ENCODE data around the gene KNOP1.

Gene KNOP1, protein sequence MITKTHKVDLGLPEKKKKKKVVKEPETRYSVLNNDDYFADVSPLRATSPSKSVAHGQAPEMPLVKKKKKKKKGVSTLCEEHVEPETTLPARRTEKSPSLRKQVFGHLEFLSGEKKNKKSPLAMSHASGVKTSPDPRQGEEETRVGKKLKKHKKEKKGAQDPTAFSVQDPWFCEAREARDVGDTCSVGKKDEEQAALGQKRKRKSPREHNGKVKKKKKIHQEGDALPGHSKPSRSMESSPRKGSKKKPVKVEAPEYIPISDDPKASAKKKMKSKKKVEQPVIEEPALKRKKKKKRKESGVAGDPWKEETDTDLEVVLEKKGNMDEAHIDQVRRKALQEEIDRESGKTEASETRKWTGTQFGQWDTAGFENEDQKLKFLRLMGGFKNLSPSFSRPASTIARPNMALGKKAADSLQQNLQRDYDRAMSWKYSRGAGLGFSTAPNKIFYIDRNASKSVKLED

GRCh38 chr16:19717741-19718623 lies at the start of gene KNOP1, which contains the start of gene IQCK:
TSS of gene KNOP1 (minus strand) at chr16:19718227. CDS start at chr16:19715035, 3,192 bp downstream.
TSS of gene IQCK (plus strand) at chr16:19718271. CDS start at chr16:19718307, 36 bp downstream.
- peak; percentile 64 for DNase-seq

DNA sequence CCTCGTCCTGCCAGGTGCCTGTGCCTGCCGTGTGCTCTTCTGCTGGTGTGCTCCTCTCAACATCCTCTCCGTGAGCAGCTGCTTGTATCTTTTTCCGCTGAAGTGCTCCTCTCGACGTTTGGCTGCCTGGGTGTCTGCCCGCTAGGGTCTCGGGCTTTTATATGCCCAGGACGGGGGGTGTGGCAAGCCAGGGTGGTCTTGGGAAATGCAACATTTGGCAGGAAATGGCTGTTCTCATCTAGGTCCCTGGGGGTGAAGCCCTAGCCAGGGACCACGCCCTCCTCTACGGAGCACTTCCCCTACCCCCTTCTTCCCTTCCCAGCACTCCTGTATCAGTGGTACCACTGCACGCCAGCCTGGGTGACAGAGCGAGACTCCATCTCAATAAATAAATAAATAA lies 49.5 kb upstream of the KNOP1 start:
- no peak for DNase-seq

GRCh38 chr16:19766988-19767387 lies 49.0 kb upstream of the KNOP1 start:
- no peak for DNase-seq

GRCh38 chr16:19766554-19766884 lies 48.5 kb upstream of the KNOP1 start:
- DNase-seq, result no peak

DNA sequence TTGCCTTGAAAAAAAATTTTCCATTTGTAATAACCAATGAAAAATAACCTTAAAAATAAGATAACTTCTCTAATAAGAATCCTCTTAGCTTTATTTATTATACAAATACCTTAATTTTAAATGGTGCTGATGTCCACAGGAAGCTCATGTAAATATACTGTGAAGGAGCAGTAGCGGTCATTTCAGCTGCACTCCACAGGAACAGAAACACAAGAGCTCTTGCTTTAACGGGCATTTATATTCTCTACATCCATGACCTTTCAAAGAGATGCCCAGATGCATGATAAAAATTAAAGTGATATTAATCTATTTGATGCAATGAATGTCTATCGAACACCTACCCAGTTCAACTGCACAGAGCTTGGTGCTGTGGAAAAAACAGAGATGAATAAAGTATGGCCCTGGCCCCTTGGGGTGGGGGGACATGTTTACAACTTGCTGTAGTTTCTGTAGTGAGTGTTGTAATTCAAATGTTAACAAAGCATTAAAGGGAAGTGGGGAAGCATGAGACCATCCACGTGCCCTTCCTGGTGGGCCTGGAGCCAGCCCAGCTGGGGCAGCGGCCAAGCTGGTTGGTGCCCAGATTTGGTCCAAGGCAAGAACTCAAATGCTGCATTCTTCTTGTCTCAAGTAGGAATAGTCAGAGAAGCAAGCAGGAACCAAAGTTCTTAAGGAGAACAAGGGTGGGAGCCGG lies 48.0 kb upstream of the KNOP1 start:
- no peak for DNase-seq

DNA sequence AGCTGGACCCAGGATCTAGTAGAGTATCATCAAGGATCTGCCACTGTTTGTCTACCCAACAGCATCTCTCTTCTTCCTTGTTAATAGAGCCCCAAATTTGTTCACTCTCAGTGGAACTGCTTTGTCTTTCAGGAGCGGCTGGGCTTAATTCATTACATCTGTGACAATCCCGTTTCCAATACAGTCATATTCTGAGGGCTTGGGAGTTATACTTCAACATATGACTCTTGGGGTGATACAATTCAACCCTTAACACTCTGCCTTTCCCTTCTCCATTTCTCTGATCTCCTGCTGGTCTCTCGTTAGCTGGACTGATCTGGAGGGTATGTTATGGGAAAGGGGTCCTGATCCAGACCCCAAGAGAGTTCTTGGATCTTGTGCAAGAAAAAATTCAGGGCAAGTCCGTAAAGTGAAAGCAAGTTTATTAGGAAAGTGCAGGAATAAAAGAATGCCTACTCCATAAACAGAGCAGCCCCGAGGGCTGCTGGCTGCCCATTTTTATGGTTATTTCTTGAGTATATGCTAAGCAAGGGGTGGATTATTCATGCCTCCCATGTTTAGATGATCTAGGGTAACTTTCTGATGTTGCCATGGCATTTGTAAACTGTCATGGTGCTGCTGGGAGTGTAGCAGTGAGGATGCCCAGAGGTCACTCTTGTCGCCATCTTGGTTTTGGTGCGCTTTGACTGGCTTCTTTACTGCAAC lies 42.5 kb upstream of the KNOP1 start:
- DNase-seq, result no peak

GRCh38 chr16:19757762-19758595 lies 40.0 kb upstream of the KNOP1 start:
- no peak for DNase-seq

GRCh38 chr16:19757026-19757425 lies 39.0 kb upstream of the KNOP1 start:
- no peak for DNase-seq

- no peak for DNase-seq
Measured at GRCh38 chr16:19755268-19755667, 37.2 kb upstream of the KNOP1 start.

- DNase-seq, result no peak
Measured at GRCh38 chr16:19754644-19755036, 36.6 kb upstream of the KNOP1 start.

- no peak for DNase-seq
Measured at GRCh38 chr16:19753815-19754643, 36.0 kb upstream of the KNOP1 start.

- DNase-seq, result no peak
Measured at GRCh38 chr16:19751478-19752385, 33.7 kb upstream of the KNOP1 start.

DNA sequence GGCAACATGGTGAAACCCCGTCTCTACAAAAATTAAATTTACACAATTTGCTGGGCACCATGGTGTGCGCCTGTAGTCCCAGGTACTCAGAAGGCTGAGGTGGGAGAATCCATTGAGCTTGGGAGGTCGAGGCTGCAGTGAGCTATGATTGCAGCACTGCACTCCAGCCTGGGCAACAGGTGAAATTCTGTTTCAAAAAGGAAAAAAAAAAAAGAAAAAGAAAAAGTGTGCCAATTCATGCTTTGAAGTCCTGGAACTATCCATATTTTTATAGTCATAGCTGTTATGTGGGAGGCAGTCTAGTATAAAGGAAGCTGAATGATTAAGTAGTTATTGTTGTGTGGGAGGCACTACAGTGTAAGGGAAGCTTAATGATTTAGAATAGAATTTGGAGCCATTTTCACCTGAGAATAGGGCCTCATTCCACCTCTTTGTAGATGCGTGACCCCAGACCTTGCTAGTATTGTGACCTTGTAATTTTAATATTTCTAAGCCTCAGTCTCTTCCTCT lies 31.6 kb upstream of the KNOP1 start:
- DNase-seq, result no peak

GRCh38 chr16:19748389-19749168 lies 30.6 kb upstream of the KNOP1 start:
- DNase-seq, result no peak

DNA sequence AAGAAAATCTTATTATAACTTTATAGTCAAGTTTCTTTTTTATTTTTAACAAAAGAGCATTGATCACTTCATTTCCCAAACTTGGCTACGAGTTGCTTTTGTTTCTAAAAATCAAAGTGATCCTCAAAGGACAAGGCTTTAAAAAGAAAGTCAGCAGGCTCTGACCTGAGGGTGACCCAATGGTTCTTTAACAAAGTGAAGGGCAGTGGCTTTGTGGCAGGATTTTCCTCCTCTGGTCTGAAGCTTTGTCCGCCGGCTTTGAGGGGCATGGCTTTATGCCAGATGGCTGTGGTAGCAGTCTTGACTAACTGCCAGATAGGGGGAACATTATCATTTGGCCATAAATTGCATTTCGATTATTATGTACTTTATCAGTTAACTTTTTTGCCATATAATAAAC lies 28.5 kb upstream of the KNOP1 start:
- DNase-seq, result no peak

GRCh38 chr16:19745286-19746010 lies 27.4 kb upstream of the KNOP1 start:
- no peak for DNase-seq

DNA sequence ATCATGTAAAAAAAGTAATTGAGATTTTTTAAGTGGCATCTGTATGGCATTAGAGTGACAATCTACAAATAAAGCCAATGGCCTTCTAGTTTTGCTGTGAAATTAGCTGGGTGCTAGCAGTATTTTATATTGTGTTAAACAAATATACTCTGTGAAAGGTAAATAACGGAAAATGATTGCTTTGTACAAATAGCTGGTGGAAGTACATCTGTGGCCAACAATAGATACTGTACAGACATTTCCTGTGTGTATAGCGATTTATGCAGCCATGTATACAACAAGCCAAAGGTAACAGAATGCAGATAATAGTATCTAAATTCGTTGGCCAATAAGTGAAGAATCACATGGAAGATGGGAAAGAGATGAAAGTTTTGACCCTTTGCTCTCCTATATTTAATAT lies 26.6 kb upstream of the KNOP1 start:
- no peak for DNase-seq

- DNase-seq, result no peak
Measured at GRCh38 chr16:19743816-19744159, 25.8 kb upstream of the KNOP1 start.

Data from DMS79 (cell line).